H9 (cell line): ENCODE results near the gene GTF2F2. TPM values are rescaled to one million over a fixed set of nuclear protein-coding genes. Genes with fewer than 3 reads are reported as not detected.

ENCODE experiments used
- DNase-seq: peaks from one replicate; pipeline ENCODE4 v3.0.0-alpha.2; 2017
- H2AFZ ChIP-seq: one replicate; pipeline ENCODE4 v1.6.1; 2013; ENCODE audit warnings: mild to moderate bottlenecking, low read length, control low read depth, moderate library complexity
- H2AK5ac ChIP-seq: 2 replicates; pipeline ENCODE4 v1.6.1; 2013; ENCODE audit warnings: low read length, control low read depth, mixed read lengths; ENCODE audit not compliant: insufficient read length
- H2BK120ac ChIP-seq: one replicate; pipeline ENCODE4 v1.6.1; 2013; ENCODE audit warnings: low read depth, mild to moderate bottlenecking, low read length, control low read depth, inconsistent platforms; ENCODE audit not compliant: poor library complexity, severe bottlenecking
- H2BK12ac ChIP-seq: 2 replicates; pipeline ENCODE4 v1.6.1; 2013; ENCODE audit warnings: low read length, control low read depth, mixed read lengths, low read depth; ENCODE audit not compliant: insufficient read length
- H2BK15ac ChIP-seq: 2 replicates; pipeline ENCODE4 v1.6.1; 2013; ENCODE audit warnings: low read depth, low read length, control low read depth
- H2BK20ac ChIP-seq: one replicate; pipeline ENCODE4 v1.6.1; 2013; ENCODE audit warnings: low read depth, mild to moderate bottlenecking, low read length, control low read depth, inconsistent platforms; ENCODE audit not compliant: poor library complexity, severe bottlenecking
- H2BK5ac ChIP-seq: 2 replicates; pipeline ENCODE4 v1.6.1; 2013; ENCODE audit warnings: low read length, control low read depth, mixed read lengths; ENCODE audit not compliant: insufficient read length
- H3K14ac ChIP-seq: 2 replicates; pipeline ENCODE4 v1.6.1; 2013; ENCODE audit warnings: low read length, control low read depth; ENCODE audit not compliant: insufficient read depth
- H3K18ac ChIP-seq: 2 replicates; pipeline ENCODE4 v1.6.1; 2013; ENCODE audit warnings: low read depth, mild to moderate bottlenecking, mixed read lengths, low read length, control low read depth; ENCODE audit not compliant: insufficient read length
- H3K23ac ChIP-seq: 2 replicates; pipeline ENCODE4 v1.6.1; 2013; ENCODE audit warnings: low read length, control low read depth, mixed read lengths, low read depth; ENCODE audit not compliant: insufficient read length
- H3K23me2 ChIP-seq: 2 replicates; pipeline ENCODE4 v1.6.1; 2013; ENCODE audit warnings: low read depth, mild to moderate bottlenecking, mixed read lengths, low read length, control low read depth; ENCODE audit not compliant: insufficient read length, poor library complexity, severe bottlenecking
- H3K27ac ChIP-seq: 2 replicates; pipeline ENCODE4 v1.5.1; 2013; ENCODE audit warnings: low read length, control low read depth, mixed read lengths, low read depth; ENCODE audit not compliant: insufficient read length
- H3K27me3 ChIP-seq: 2 replicates; pipeline ENCODE4 v1.6.1; 2013; ENCODE audit warnings: low read length, control low read depth, inconsistent platforms; ENCODE audit not compliant: insufficient read depth
- H3K4ac ChIP-seq: 2 replicates; pipeline ENCODE4 v1.6.1; 2013; ENCODE audit warnings: low read depth, mild to moderate bottlenecking, control low read depth, inconsistent platforms, low read length, moderate library complexity
- H3K4me1 ChIP-seq: 2 replicates; pipeline ENCODE4 v1.6.1; 2013; ENCODE audit warnings: low read length, control low read depth, inconsistent platforms; ENCODE audit not compliant: insufficient read depth
- H3K4me2 ChIP-seq: 2 replicates; pipeline ENCODE4 v1.6.1; 2013; ENCODE audit warnings: low read length, control low read depth, mixed read lengths; ENCODE audit not compliant: insufficient read length, insufficient read depth
- H3K56ac ChIP-seq: 2 replicates; pipeline ENCODE4 v1.6.1; 2013; ENCODE audit warnings: low read depth, mild to moderate bottlenecking, mixed read lengths, low read length, control low read depth; ENCODE audit not compliant: insufficient read length
- H3K79me1 ChIP-seq: 2 replicates; pipeline ENCODE4 v1.6.1; 2013; ENCODE audit warnings: low read depth, mild to moderate bottlenecking, moderate library complexity, low read length, control low read depth, inconsistent platforms; ENCODE audit not compliant: insufficient read depth, poor library complexity, severe bottlenecking
- H3K79me2 ChIP-seq: 2 replicates; pipeline ENCODE4 v1.6.1; 2013; ENCODE audit warnings: low read length, control low read depth, inconsistent platforms; ENCODE audit not compliant: insufficient read depth
- H3K9ac ChIP-seq: 2 replicates; pipeline ENCODE4 v1.6.1; 2013; ENCODE audit warnings: low read length, control low read depth, mixed read lengths; ENCODE audit not compliant: insufficient read length; ENCODE audit errors: extremely low read depth
- H3K9me3 ChIP-seq: one replicate; pipeline ENCODE4 v1.6.1; 2013; ENCODE audit warnings: low read depth, low read length, inconsistent platforms; ENCODE audit not compliant: control insufficient read depth
- H3T11ph ChIP-seq: one replicate; pipeline ENCODE4 v1.6.1; 2013; ENCODE audit warnings: mild to moderate bottlenecking, low read length, control low read depth, inconsistent platforms
- H4K20me1 ChIP-seq: one replicate; pipeline ENCODE4 v1.6.1; 2013; ENCODE audit not compliant: control insufficient read depth, insufficient read length, insufficient read depth
- H4K5ac ChIP-seq: 2 replicates; pipeline ENCODE4 v1.6.1; 2013; ENCODE audit warnings: low read depth, mild to moderate bottlenecking, mixed read lengths, low read length, control low read depth; ENCODE audit not compliant: insufficient read length
- H4K8ac ChIP-seq: replicated peaks from 2 replicates; pipeline ENCODE4 v1.6.1; 2013; ENCODE audit warnings: low read length, control low read depth, mixed read lengths, low read depth; ENCODE audit not compliant: insufficient read length
- H4K91ac ChIP-seq: 2 replicates; pipeline ENCODE4 v1.6.1; 2013; ENCODE audit warnings: low read depth, mild to moderate bottlenecking, moderate library complexity, mixed read lengths, low read length, control low read depth; ENCODE audit not compliant: insufficient read length
- H3K27ac Mint-ChIP-seq, 3 experiments: 2 replicates in 2 of 3; 3 replicates in 1 of 3; pipeline ENCODE4 v1.8.0; 2020 to 2021; ENCODE audit warnings: mixed read lengths in 3 of 3, mild to moderate bottlenecking in 1 of 3, moderate library complexity in 1 of 3
- H3K27me3 Mint-ChIP-seq: 2 replicates; pipeline ENCODE4 v1.8.0; 2021; ENCODE audit warnings: low read depth, mild to moderate bottlenecking, moderate library complexity, mixed read lengths
- H3K36me3 Mint-ChIP-seq, 3 experiments: 2 replicates in 2 of 3; 3 replicates in 1 of 3; pipeline ENCODE4 v1.8.0; 2020 to 2021; ENCODE audit warnings: low read depth in 3 of 3, mixed read lengths in 3 of 3; ENCODE audit not compliant: insufficient read depth in 1 of 3
- H3K4me1 Mint-ChIP-seq, 2 experiments: 2 replicates each; pipeline ENCODE4 v1.8.0; 2020; ENCODE audit warnings: mixed read lengths in 2 of 2
- H3K4me3 Mint-ChIP-seq, 2 experiments: 2 replicates in 1 of 2; 3 replicates in 1 of 2; pipeline ENCODE4 v1.8.0; 2020 to 2021; ENCODE audit warnings: mild to moderate bottlenecking in 2 of 2, mixed read lengths in 2 of 2, moderate library complexity in 1 of 2
- H3K9me3 Mint-ChIP-seq, 2 experiments: 2 replicates in 1 of 2; 3 replicates in 1 of 2; pipeline ENCODE4 v1.8.0; 2020; ENCODE audit warnings: mild to moderate bottlenecking in 2 of 2, mixed read lengths in 2 of 2, moderate library complexity in 1 of 2
- WGBS: extraction: QIAGEN DNeasy Blood & Tissue Kit; methylation state at CpG from one replicate; pipeline ENCODE4 v1.1.7; 2013; ENCODE audit warnings: missing lambda C conversion rate, low lambda C conversion rate, mixed read lengths; ENCODE audit not compliant: insufficient read length; ENCODE audit errors: extremely low coverage; 5-methylcytosine and 5-hydroxymethylcytosine counted together
- total RNA-seq: library from RNA; stranded (reverse); gene quantifications from 2 replicates; pipeline ENCODE4 v1.2.1, GENCODE V29; 2021
- TF ChIP-seq, protein P1 (sequence below): fragments of 200-600 bp; sonication (generic); conservative IDR thresholded peaks from 3 replicates; pipeline ENCODE4 v1.8.0; 2021; ENCODE audit warnings: antibody characterized with exemption, mild to moderate bottlenecking

GTF2F2 gene
- total RNA-seq, 1 experiment from 2014 or later: 29.6 TPM

DNA sequence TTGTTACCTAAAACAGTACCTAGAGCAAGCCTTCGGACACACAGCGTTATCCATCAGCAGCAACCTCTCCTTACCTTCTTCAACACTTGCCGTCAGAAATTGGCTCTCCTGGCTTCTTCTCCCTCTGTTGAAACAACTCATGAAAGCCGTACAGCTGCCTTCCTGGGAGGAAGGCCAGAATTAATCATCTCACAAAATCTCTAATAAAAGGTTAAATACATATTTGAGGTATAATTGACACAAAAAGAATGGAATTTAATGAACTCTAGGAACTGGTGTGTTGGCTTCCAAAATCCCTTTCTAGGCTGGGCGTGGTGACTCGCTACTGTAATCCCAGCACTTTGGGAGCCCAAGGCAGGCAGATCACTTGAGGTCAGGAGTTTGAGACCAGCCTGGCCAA is 37.3 kb upstream of the GTF2F2 start:
- TF ChIP-seq, protein P1, sequence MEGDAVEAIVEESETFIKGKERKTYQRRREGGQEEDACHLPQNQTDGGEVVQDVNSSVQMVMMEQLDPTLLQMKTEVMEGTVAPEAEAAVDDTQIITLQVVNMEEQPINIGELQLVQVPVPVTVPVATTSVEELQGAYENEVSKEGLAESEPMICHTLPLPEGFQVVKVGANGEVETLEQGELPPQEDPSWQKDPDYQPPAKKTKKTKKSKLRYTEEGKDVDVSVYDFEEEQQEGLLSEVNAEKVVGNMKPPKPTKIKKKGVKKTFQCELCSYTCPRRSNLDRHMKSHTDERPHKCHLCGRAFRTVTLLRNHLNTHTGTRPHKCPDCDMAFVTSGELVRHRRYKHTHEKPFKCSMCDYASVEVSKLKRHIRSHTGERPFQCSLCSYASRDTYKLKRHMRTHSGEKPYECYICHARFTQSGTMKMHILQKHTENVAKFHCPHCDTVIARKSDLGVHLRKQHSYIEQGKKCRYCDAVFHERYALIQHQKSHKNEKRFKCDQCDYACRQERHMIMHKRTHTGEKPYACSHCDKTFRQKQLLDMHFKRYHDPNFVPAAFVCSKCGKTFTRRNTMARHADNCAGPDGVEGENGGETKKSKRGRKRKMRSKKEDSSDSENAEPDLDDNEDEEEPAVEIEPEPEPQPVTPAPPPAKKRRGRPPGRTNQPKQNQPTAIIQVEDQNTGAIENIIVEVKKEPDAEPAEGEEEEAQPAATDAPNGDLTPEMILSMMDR: no peak
- Histone ChIP-seq H4K5ac (no peak overlapping the region), H3K27ac (no peak overlapping the region), H4K20me1 (no peaks in the 10 kb centered on the region), H3K27me3 (no peaks in the 10 kb centered on the region), H3K4me1 (no peaks in the 10 kb centered on the region), H2AFZ (no peak overlapping the region), H3K14ac (no peak overlapping the region), H2BK120ac (no peak overlapping the region), H3K79me1 (no peaks in the 10 kb centered on the region), H2BK20ac (no peak overlapping the region), H4K91ac (no peak overlapping the region), H2BK15ac (no peak overlapping the region), H2BK5ac (no peak overlapping the region), H3T11ph (no peak overlapping the region), H3K4me2 (no peak overlapping the region), H2AK5ac (no peak overlapping the region), H4K8ac (no peak overlapping the region), H3K79me2 (no peaks in the 10 kb centered on the region), H3K23ac (no peak overlapping the region), H3K4ac (no peak overlapping the region), H3K9ac (no peak overlapping the region), H3K9me3 (no peaks in the 10 kb centered on the region), H3K18ac (no peak overlapping the region), H2BK12ac (no peak overlapping the region), H3K56ac (no peak overlapping the region), H3K23me2 (no peaks in the 10 kb centered on the region)
- Mint-ChIP-seq H3K36me3 (no peaks in the 10 kb centered on the region), H3K4me1 (no peaks in the 10 kb centered on the region), H3K27me3 (peaks cover 5% of the 10 kb centered on the region), H3K9me3 (no peaks in the 10 kb centered on the region), H3K4me3 (no peak overlapping the region), H3K27ac (no peak overlapping the region)
- no CpG with 5 or more reads among the region's 6 CpGs for WGBS
- DNase-seq: no peak
